K562 (cell line): ENCODE measurements around the gene WDR46. TPM values are rescaled to one million over a fixed set of nuclear protein-coding genes. Genes with fewer than 3 reads are reported as not detected.

Experiments
- BRCA1 ChIP-seq, 2 experiments: fragments of 450-650 bp in 1 of 2; sonication (generic) in 1 of 2; formaldehyde crosslinking in 1 of 2; IDR thresholded peaks; 2 replicates each; pipeline versions ENCODE4 v1.5.0 to v1.6.1; 2017 to 2020; ENCODE audit warnings: mild to moderate bottlenecking in 1 of 2, missing genetic modification reagents in 1 of 2
- CBFB ChIP-seq: sonication (generic); formaldehyde crosslinking; IDR thresholded peaks from 2 replicates; pipeline ENCODE4 v1.4.0; 2020; ENCODE audit warnings: mild to moderate bottlenecking, missing genetic modification reagents
- CCNT2 ChIP-seq: IDR thresholded peaks from 2 replicates; pipeline ENCODE4 v1.6.1; 2011; ENCODE audit warnings: borderline replicate concordance, low read depth, mild to moderate bottlenecking, moderate library complexity, mixed read lengths, low read length; ENCODE audit not compliant: insufficient read length; ENCODE audit errors: extremely low read depth
- CHD4 ChIP-seq: fragments of 200-600 bp; sonication (generic); IDR thresholded peaks from 3 replicates; pipeline ENCODE4 v1.6.1; 2012; ENCODE audit warnings: low read depth, mild to moderate bottlenecking, mixed read lengths, low read length, inconsistent platforms; ENCODE audit not compliant: insufficient read depth, insufficient replicate concordance, poor library complexity, severe bottlenecking
- CREBBP ChIP-seq: IDR thresholded peaks from one replicate; pipeline ENCODE4 v1.6.1; 2012; ENCODE audit warnings: low read depth, mild to moderate bottlenecking, control low read depth, inconsistent platforms, low read length
- DMBX1 ChIP-seq: fragments of 250-450 bp; sonication (Bioruptor Pico); IDR thresholded peaks from 2 replicates; pipeline ENCODE4 v1.8.0; 2022; ENCODE audit warnings: inconsistent platforms, mild to moderate bottlenecking, moderate library complexity, borderline replicate concordance
- DNMT1 ChIP-seq: fragments of 450-650 bp; IDR thresholded peaks from 2 replicates; pipeline ENCODE4 v1.6.1; 2016; ENCODE audit warnings: antibody characterized with exemption, mild to moderate bottlenecking
- ELF2 ChIP-seq: fragments of 250-450 bp; sonication (Bioruptor Pico); IDR thresholded peaks from 2 replicates; pipeline ENCODE4 v1.5.0; 2021; ENCODE audit warnings: mild to moderate bottlenecking
- HNRNPLL ChIP-seq: fragments of 200-400 bp; formaldehyde crosslinking; IDR thresholded peaks from 2 replicates; pipeline ENCODE4 v1.6.1; 2017; ENCODE audit warnings: low read length, low read depth, mild to moderate bottlenecking; ENCODE audit not compliant: poor library complexity, severe bottlenecking
- KDM5B ChIP-seq: fragments of 200-600 bp; sonication (generic); IDR thresholded peaks from 2 replicates; pipeline ENCODE4 v1.6.1; 2012; ENCODE audit warnings: low read depth, mild to moderate bottlenecking, moderate library complexity, low read length, control low read depth, inconsistent platforms; ENCODE audit not compliant: insufficient replicate concordance
- MBD2 ChIP-seq: sonication (generic); IDR thresholded peaks from 2 replicates; pipeline ENCODE4 v1.6.1; 2016; ENCODE audit warnings: low read depth, borderline replicate concordance
- NBN ChIP-seq: fragments of 450-650 bp; IDR thresholded peaks from 2 replicates; pipeline ENCODE4 v1.6.1; 2016; ENCODE audit warnings: low read depth, mild to moderate bottlenecking
- RB1 ChIP-seq: fragments of 450-650 bp; IDR thresholded peaks from 2 replicates; pipeline ENCODE4 v1.6.1; 2017; ENCODE audit warnings: low read depth, mild to moderate bottlenecking
- SMARCA4 ChIP-seq: fragments of 450-650 bp; IDR thresholded peaks from 2 replicates; pipeline ENCODE4 v1.6.1; 2016
- TAF7 ChIP-seq: fragments of 450-650 bp; IDR thresholded peaks from 2 replicates; pipeline ENCODE4 v1.6.1; 2016; ENCODE audit warnings: missing genetic modification characterization, missing compliant biosample characterization
- ZEB2 ChIP-seq: fragments of 450-650 bp; IDR thresholded peaks from 2 replicates; pipeline ENCODE4 v1.6.1; 2016
- ZNF174 ChIP-seq: fragments of 250-450 bp; sonication (Bioruptor Pico); IDR thresholded peaks from 2 replicates; pipeline ENCODE4 v1.4.0; 2020; ENCODE audit warnings: mild to moderate bottlenecking
- ZNF695 ChIP-seq: fragments of 450-650 bp; formaldehyde crosslinking; IDR thresholded peaks from 2 replicates; pipeline ENCODE4 v1.4.0; 2020; ENCODE audit warnings: mild to moderate bottlenecking, moderate library complexity
- polyA plus RNA-seq, 8 experiments: library from polyadenylated mRNA; depleted of rRNA in 4 of 8; stranded (reverse) in 5 of 8; unstranded in 3 of 8; fragments of >200 nt; fragmentation: Nextera tagmentation in 2 of 8; fragmentation: Illumina TruSeq in 1 of 8; extraction: Ambion mirVana in 2 of 8; extraction: Trizol in 1 of 8; gene quantifications; 2 replicates each; pipeline versions ENCODE4 v1.2.1 to v1.2.3, GENCODE V29; 2011 to 2014; ENCODE audit warnings: inconsistent platforms in 1 of 8, missing spikeins in 1 of 8
- total RNA-seq, 7 experiments: library from RNA; depleted of rRNA in 6 of 7; stranded (reverse); fragments of >200 nt in 6 of 7; fragmentation: Illumina TruSeq in 2 of 7; extraction: Trizol in 2 of 7; gene quantifications; 2 replicates each; pipeline versions ENCODE4 v1.2.1 to v1.2.3, GENCODE V29; 2011 to 2021; ENCODE audit warnings: low replicate concordance in 1 of 7
- TF ChIP-seq, protein P1 (sequence below): sonication (generic); formaldehyde crosslinking; IDR thresholded peaks from 2 replicates; pipeline ENCODE4 v1.8.1; 2023; ENCODE audit warnings: mild to moderate bottlenecking, missing genetic modification reagents, moderate library complexity
- TF ChIP-seq, protein P2 (sequence below), 2 experiments: fragments of 450-650 bp; IDR thresholded peaks; 2 replicates each; pipeline ENCODE4 v1.6.1; 2016
- TF ChIP-seq, protein P3 (sequence below): fragments of 450-650 bp; formaldehyde crosslinking; IDR thresholded peaks from 2 replicates; pipeline ENCODE4 v1.4.0; 2020; ENCODE audit warnings: mild to moderate bottlenecking, moderate library complexity
- TF ChIP-seq, protein P4 (sequence below): fragments of 450-650 bp; IDR thresholded peaks from 2 replicates; pipeline ENCODE4 v1.6.1; 2017; ENCODE audit warnings: antibody characterized with exemption

WDR46 gene
- total and polyA plus RNA-seq, 9 of the 15 experiments (the other 6 are each of a cell fraction or from before 2014, with no cell fraction given) = 8.9 to 146 (median 93.1) TPM

DNA sequence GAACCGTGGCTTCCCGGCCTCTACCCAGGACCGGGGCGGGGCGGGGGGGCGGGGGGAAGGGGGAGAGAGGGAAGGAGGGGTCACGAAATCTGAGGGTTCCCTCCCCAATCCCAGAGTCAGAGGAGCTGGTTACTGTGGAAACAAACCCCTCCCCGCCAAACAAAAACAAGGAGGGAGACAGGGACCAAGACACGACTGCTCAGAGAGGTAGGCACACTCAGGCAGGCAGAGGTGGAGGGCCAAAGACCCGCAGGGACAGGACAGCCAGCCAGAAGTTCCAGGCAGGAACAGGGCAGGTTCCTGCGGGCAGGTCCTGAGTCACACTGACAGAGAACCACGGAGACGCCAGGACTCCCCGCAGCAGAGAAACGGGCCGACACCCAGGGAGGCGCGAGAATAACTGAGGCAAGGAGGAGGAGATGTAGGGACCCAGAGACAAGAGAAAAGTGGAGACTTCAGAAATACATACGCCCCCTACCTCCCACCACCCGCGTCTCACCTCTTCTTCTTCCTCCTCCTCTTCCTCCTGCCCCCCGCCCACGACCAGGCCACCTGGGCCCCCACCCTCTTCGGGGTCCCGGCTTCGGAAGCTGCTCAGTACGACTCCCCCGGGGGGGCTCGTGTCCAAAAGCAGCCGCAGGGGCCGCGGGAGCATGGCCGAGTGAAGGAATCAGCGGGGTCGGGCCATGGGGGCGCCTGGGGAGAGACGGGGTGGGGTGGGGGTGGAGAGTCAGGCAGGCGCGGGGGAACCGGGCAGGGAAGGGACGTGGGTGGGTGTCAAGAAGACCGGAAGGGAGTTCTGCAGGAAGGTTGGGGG lies 9.1 kb upstream of the WDR46 start (continued):
- TF ChIP-seq, protein P1, sequence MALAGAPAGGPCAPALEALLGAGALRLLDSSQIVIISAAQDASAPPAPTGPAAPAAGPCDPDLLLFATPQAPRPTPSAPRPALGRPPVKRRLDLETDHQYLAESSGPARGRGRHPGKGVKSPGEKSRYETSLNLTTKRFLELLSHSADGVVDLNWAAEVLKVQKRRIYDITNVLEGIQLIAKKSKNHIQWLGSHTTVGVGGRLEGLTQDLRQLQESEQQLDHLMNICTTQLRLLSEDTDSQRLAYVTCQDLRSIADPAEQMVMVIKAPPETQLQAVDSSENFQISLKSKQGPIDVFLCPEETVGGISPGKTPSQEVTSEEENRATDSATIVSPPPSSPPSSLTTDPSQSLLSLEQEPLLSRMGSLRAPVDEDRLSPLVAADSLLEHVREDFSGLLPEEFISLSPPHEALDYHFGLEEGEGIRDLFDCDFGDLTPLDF (CRISPR knock-in tag) = no peak
- TF ChIP-seq DNMT1 = no peak
- TF ChIP-seq KDM5B = no peak
- TF ChIP-seq HNRNPLL = no peak
- TF ChIP-seq, protein P2, sequence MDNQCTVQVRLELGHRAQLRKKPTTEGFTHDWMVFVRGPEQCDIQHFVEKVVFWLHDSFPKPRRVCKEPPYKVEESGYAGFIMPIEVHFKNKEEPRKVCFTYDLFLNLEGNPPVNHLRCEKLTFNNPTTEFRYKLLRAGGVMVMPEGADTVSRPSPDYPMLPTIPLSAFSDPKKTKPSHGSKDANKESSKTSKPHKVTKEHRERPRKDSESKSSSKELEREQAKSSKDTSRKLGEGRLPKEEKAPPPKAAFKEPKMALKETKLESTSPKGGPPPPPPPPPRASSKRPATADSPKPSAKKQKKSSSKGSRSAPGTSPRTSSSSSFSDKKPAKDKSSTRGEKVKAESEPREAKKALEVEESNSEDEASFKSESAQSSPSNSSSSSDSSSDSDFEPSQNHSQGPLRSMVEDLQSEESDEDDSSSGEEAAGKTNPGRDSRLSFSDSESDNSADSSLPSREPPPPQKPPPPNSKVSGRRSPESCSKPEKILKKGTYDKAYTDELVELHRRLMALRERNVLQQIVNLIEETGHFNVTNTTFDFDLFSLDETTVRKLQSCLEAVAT (IDR thresholded peaks at IDR 0.05) = no peak
- TF ChIP-seq CHD4 = no peak
- peak; percentile 35; the same call in 1 of the 2 replicates for TF ChIP-seq SMARCA4
- TF ChIP-seq BRCA1 (IDR thresholded peaks at IDR 0.05) = no peak
- no peak for TF ChIP-seq BRCA1 (CRISPR knock-in tag; IDR thresholded peaks at IDR 0.05)
- TF ChIP-seq DMBX1 = peak; percentile 18; the same call in 1 of the 2 replicates
- TF ChIP-seq, protein P3, sequence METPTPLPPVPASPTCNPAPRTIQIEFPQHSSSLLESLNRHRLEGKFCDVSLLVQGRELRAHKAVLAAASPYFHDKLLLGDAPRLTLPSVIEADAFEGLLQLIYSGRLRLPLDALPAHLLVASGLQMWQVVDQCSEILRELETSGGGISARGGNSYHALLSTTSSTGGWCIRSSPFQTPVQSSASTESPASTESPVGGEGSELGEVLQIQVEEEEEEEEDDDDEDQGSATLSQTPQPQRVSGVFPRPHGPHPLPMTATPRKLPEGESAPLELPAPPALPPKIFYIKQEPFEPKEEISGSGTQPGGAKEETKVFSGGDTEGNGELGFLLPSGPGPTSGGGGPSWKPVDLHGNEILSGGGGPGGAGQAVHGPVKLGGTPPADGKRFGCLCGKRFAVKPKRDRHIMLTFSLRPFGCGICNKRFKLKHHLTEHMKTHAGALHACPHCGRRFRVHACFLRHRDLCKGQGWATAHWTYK (CRISPR knock-in tag) = 0 out of 2 replicates have a peak, but pooled peaks have one; percentile 33
- TF ChIP-seq MBD2 = no peak
- TF ChIP-seq CREBBP = no peak
- peak; percentile 62; the same call in 1 of the 2 replicates for TF ChIP-seq RB1
- TF ChIP-seq TAF7 (tag) = no peak
- no peak for TF ChIP-seq ELF2 (CRISPR knock-in tag)
- TF ChIP-seq ZNF695 (CRISPR knock-in tag) = no peak
- peak; percentile 1 for TF ChIP-seq CCNT2
- TF ChIP-seq CBFB (CRISPR knock-in tag) = no peak
- TF ChIP-seq, protein P4, sequence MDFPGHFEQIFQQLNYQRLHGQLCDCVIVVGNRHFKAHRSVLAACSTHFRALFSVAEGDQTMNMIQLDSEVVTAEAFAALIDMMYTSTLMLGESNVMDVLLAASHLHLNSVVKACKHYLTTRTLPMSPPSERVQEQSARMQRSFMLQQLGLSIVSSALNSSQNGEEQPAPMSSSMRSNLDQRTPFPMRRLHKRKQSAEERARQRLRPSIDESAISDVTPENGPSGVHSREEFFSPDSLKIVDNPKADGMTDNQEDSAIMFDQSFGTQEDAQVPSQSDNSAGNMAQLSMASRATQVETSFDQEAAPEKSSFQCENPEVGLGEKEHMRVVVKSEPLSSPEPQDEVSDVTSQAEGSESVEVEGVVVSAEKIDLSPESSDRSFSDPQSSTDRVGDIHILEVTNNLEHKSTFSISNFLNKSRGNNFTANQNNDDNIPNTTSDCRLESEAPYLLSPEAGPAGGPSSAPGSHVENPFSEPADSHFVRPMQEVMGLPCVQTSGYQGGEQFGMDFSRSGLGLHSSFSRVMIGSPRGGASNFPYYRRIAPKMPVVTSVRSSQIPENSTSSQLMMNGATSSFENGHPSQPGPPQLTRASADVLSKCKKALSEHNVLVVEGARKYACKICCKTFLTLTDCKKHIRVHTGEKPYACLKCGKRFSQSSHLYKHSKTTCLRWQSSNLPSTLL = no peak
- TF ChIP-seq ZEB2 = peak; percentile 41; the same call in 1 of the 2 replicates
- peak; percentile 40 for TF ChIP-seq NBN
- TF ChIP-seq ZNF174 (CRISPR knock-in tag) = no peak
